MCF 10A (cell line): Measurements from ENCODE around the gene DIPK1A. TPM values are rescaled to one million over a fixed set of nuclear protein-coding genes. Genes with fewer than 3 reads are reported as not detected.

Source experiments
- BruUV-seq: library from RNA; stranded (reverse); fragments of 400-500 nt; replicated peaks from 2 replicates; lab custom pipeline; 2021; lab: Mats Ljungman, UMichigan
- CTCF ChIA-PET: fragments of 300-600 bp; sonication (Branson Sonifier 250); formaldehyde crosslinking; extraction: SDS; loops from one replicate; lab custom pipeline; 2021; ENCODE audit warnings: antibody characterized with exemption, inconsistent platforms; lab: Yijun Ruan, JAX
- POLR2A ChIA-PET: fragments of 300-600, 350-650 bp; sonication (Branson Sonifier 250); formaldehyde crosslinking; extraction: SDS; loops from one replicate; lab custom pipeline; 2020; ENCODE audit warnings: antibody characterized with exemption, inconsistent platforms; lab: Yijun Ruan, JAX
- DNase-seq: peaks from one replicate; pipeline ENCODE4 v3.0.0-alpha.2; 2018; ENCODE audit not compliant: unreplicated experiment
- H3K27ac Mint-ChIP-seq: one replicate; pipeline ENCODE4 v1.8.0; 2022; ENCODE audit warnings: mild to moderate bottlenecking, low read depth, mixed read lengths; ENCODE audit not compliant: unreplicated experiment
- H3K27me3 Mint-ChIP-seq: one replicate; pipeline ENCODE4 v1.8.0; 2022; ENCODE audit warnings: mixed read lengths; ENCODE audit not compliant: insufficient read depth, unreplicated experiment
- H3K36me3 Mint-ChIP-seq: one replicate; pipeline ENCODE4 v1.8.0; 2022; ENCODE audit warnings: mild to moderate bottlenecking, moderate library complexity, mixed read lengths; ENCODE audit not compliant: insufficient read depth, unreplicated experiment
- H3K4me1 Mint-ChIP-seq: one replicate; pipeline ENCODE4 v1.8.0; 2022; ENCODE audit warnings: mixed read lengths; ENCODE audit not compliant: insufficient read depth, unreplicated experiment
- H3K4me3 Mint-ChIP-seq: one replicate; pipeline ENCODE4 v1.8.0; 2022; ENCODE audit warnings: mild to moderate bottlenecking, moderate library complexity, mixed read lengths; ENCODE audit not compliant: unreplicated experiment
- H3K9me3 Mint-ChIP-seq: one replicate; pipeline ENCODE4 v1.8.0; 2022; ENCODE audit warnings: mixed read lengths; ENCODE audit not compliant: unreplicated experiment
- CTCF ChIP-seq: fragments of 200-600 bp; IDR thresholded peaks from one replicate; pipeline ENCODE4 v1.8.0; 2022; ENCODE audit warnings: antibody characterized with exemption, mild to moderate bottlenecking; ENCODE audit not compliant: unreplicated experiment
- intact Hi-C: fragments of 100-400 bp; cut with micrococcal nuclease; formaldehyde crosslinking; loops from 2 replicates; pipeline ENCODE4 v1.14.1; 2022
- total RNA-seq: library from RNA; stranded (reverse); gene quantifications from 2 replicates; pipeline ENCODE4 v1.2.3, GENCODE V29; 2022

DIPK1A gene
- total RNA-seq, 1 experiment from 2014 or later: 3.8 TPM

GRCh38 chr1:92848201-92848600 is 113.1 kb downstream of the DIPK1A start:
- Mint-ChIP-seq H3K9me3 (no peaks in the 10 kb centered on the region), H3K27me3 (no peaks in the 10 kb centered on the region), H3K4me1 (peaks cover 6% of the 10 kb centered on the region), H3K36me3 (peaks cover 19% of the 10 kb centered on the region), H3K4me3 (no peak overlapping the region), H3K27ac (no peak overlapping the region)
- no peak for TF ChIP-seq CTCF
- POLR2A ChIA-PET: interaction anchor here (0.6 to 1.6 kb wide), 7 partner anchors 10 to 114 kb away, joined by 3 to 12 read pairs (median 6); partner anchors contain the start of genes DIPK1A and RPL5
- peak; percentile 53 for DNase-seq
- CTCF ChIA-PET: interaction anchor here (0.5 to 2.2 kb wide), 10 partner anchors 9 to 1448 kb away, joined by 3 to 9 read pairs (median 4); no protein-coding TSS in a partner anchor
- intact Hi-C loops: loop anchor here (10.0 kb wide), 1 partner anchor 57 kb away; no protein-coding TSS in a partner anchor
- BruUV-seq: no TSS peak

- Mint-ChIP-seq H3K4me3 (no peak overlapping the region), H3K27me3 (no peaks in the 10 kb centered on the region), H3K4me1 (peaks cover 6% of the 10 kb centered on the region), H3K9me3 (no peaks in the 10 kb centered on the region), H3K36me3 (peaks cover 42% of the 10 kb centered on the region), H3K27ac (no peak overlapping the region)
- intact Hi-C loops: loop anchor here (10.0 kb wide), 1 partner anchor 59 kb away; no protein-coding TSS in a partner anchor
- ChIA-PET POLR2A (interaction anchor here (0.9 kb wide), 1 partner anchor 14 kb away, joined by 4 read pairs; the partner anchor contains the start of gene RPL5), CTCF (interaction anchor here (0.5 to 1.6 kb wide), 2 partner anchors 14 to 27 kb away, joined by 3 to 4 read pairs; no protein-coding TSS in a partner anchor)
- BruUV-seq: no TSS peak
- no peak for DNase-seq
- no peak for TF ChIP-seq CTCF
Measured at GRCh38 chr1:92845908-92846307, 115.4 kb downstream of the DIPK1A start.

- POLR2A ChIA-PET: no interaction called here
- intact Hi-C loops: loop anchor here (10.0 kb wide), 1 partner anchor 60 kb away; no protein-coding TSS in a partner anchor
- H3K36me3 Mint-ChIP-seq: peaks cover 57% of the 10 kb centered on the region
- TF ChIP-seq CTCF: no peak
- H3K9me3 Mint-ChIP-seq: no peaks in the 10 kb centered on the region
- H3K4me1 Mint-ChIP-seq: peaks cover 6% of the 10 kb centered on the region
- no peak overlapping the region for H3K27ac Mint-ChIP-seq
- CTCF ChIA-PET: interaction anchor here (0.6 to 1.6 kb wide), 2 partner anchors 15 to 32 kb away, joined by 3 to 4 read pairs; no protein-coding TSS in a partner anchor
- H3K4me3 Mint-ChIP-seq: no peak overlapping the region
- H3K27me3 Mint-ChIP-seq: no peaks in the 10 kb centered on the region
- TSS peak; percentile 2 for BruUV-seq
- DNase-seq: no peak
Measured at GRCh38 chr1:92844439-92844838, 116.8 kb downstream of the DIPK1A start.

- H3K9me3 Mint-ChIP-seq: no peaks in the 10 kb centered on the region
- intact Hi-C loops: loop anchor here (10.0 kb wide), 1 partner anchor 61 kb away; no protein-coding TSS in a partner anchor
- no TSS peak for BruUV-seq
- H3K36me3 Mint-ChIP-seq: peaks cover 64% of the 10 kb centered on the region
- H3K4me3 Mint-ChIP-seq: no peak overlapping the region
- CTCF ChIA-PET: no interaction called here
- no peak for DNase-seq
- POLR2A ChIA-PET: interaction anchor here (3.4 kb wide), 1 partner anchor 12 kb away, joined by 23 read pairs; the partner anchor contains the start of gene RPL5
- TF ChIP-seq CTCF: no peak
- H3K27ac Mint-ChIP-seq: no peak overlapping the region
- H3K27me3 Mint-ChIP-seq: no peaks in the 10 kb centered on the region
- H3K4me1 Mint-ChIP-seq: peaks cover 7% of the 10 kb centered on the region
Measured at GRCh38 chr1:92843429-92844352, 117.6 kb downstream of the DIPK1A start.
